Measurements from ENCODE around the gene DRG2.

Gene DRG2

DNA sequence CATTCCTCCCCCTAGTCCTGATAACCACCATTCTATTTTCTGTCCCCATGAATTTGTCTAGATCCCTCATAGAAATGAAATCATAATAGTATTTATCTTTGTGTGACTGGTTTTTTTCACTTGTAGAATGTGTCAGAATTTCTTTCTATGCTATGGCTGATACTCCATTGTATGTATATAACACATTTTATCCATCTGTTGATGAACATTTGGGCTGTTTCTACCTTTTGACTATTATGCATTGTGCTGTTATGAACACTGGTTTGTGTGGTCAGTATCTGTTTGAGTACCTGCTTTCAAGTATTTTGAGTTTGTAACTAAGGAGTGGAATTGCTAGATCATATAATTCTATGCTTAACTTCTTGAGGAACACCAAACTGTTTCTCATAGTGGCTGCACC lies 16.0 kb upstream of the DRG2 start:
- H3K4me3 ChIP-seq (ENCODE audit: low read depth, low read length): no peak overlapping the region
- TF ChIP-seq, protein P1, sequence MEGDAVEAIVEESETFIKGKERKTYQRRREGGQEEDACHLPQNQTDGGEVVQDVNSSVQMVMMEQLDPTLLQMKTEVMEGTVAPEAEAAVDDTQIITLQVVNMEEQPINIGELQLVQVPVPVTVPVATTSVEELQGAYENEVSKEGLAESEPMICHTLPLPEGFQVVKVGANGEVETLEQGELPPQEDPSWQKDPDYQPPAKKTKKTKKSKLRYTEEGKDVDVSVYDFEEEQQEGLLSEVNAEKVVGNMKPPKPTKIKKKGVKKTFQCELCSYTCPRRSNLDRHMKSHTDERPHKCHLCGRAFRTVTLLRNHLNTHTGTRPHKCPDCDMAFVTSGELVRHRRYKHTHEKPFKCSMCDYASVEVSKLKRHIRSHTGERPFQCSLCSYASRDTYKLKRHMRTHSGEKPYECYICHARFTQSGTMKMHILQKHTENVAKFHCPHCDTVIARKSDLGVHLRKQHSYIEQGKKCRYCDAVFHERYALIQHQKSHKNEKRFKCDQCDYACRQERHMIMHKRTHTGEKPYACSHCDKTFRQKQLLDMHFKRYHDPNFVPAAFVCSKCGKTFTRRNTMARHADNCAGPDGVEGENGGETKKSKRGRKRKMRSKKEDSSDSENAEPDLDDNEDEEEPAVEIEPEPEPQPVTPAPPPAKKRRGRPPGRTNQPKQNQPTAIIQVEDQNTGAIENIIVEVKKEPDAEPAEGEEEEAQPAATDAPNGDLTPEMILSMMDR (IDR thresholded peaks at IDR 0.05; ENCODE audit: low read depth, low read length, missing control alignments): no peak
- in situ Hi-C loops (cut with HindIII; ENCODE audit: low sequenced_read_pairs): no loop called here
- no peak for DNase-seq (ENCODE audit: low read depth)

- DNase-seq (ENCODE audit: low read depth): no peak
- no peak overlapping the region for H3K4me3 ChIP-seq (ENCODE audit: low read depth, low read length)
- TF ChIP-seq, protein P1 (IDR thresholded peaks at IDR 0.05; ENCODE audit: low read depth, low read length, missing control alignments): no peak
- in situ Hi-C loops (cut with HindIII; ENCODE audit: low sequenced_read_pairs): no loop called here
These were observed 13.0 kb upstream of the DRG2 start for GRCh38 chr17:18074566-18075272.

DNA sequence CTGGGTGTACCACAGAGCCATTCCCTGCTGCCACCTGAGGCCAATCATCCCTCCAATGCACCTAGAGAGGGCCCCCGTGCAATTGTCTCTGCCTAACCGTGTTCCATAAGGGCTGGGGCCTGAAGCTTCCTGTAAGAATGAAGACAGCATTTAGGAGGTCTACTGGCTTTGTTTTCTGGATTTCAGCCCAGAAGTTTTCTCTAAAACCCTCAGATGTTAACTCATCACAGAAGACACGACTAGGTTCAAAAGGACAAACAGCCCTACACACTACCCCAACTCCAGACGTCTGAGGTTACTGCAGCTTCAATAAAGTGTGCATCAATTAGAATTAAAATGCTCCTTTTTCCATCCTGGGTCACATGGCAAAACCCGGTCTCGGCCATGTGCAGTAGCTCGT lies 10.8 kb upstream of the DRG2 start:
- in situ Hi-C loops (cut with HindIII; ENCODE audit: low sequenced_read_pairs): no loop called here
- TF ChIP-seq, protein P1 (IDR thresholded peaks at IDR 0.05; ENCODE audit: low read depth, low read length, missing control alignments): no peak
- DNase-seq (ENCODE audit: low read depth): no peak

GRCh38 chr17:18079543-18079942 lies 8.2 kb upstream of the DRG2 start:
- no peak overlapping the region for H3K4me3 ChIP-seq (ENCODE audit: low read depth, low read length)
- TF ChIP-seq, protein P1 (IDR thresholded peaks at IDR 0.05; ENCODE audit: low read depth, low read length, missing control alignments): no peak
- DNase-seq (ENCODE audit: low read depth): no peak
- in situ Hi-C loops (cut with HindIII; ENCODE audit: low sequenced_read_pairs): no loop called here

More for the DNA sequence above, 10.8 kb upstream of the DRG2 start:
- H3K4me3 ChIP-seq (ENCODE audit: low read depth, low read length): no peak overlapping the region

GRCh38 chr17:18084256-18084655 lies 3.5 kb upstream of the DRG2 start:
- in situ Hi-C loops (cut with HindIII; ENCODE audit: low sequenced_read_pairs): no loop called here
- no peak for DNase-seq (ENCODE audit: low read depth)
- H3K4me3 ChIP-seq (ENCODE audit: low read depth, low read length): no peak overlapping the region
- TF ChIP-seq, protein P1 (IDR thresholded peaks at IDR 0.05; ENCODE audit: low read depth, low read length, missing control alignments): no peak

DNA sequence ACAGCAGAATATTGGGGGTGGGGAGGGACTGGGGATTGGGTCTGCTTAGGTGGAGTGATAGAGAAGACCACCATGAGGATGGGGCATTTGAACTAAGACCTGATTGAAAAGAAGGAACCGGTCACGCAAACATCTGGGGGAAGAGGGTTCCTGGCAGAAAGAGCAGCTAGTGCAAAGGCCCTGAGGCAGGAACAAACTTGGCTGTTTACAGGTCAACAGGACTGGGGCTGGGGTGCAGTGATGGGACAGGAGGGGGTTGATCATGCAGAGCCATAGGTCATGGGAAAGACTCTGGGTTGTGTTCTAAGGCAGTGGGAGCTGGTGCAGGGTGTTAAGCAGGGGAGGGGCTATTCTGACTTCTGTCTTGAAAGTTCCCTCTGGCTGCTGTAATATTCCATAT lies 1.9 kb downstream of the DRG2 start:
- in situ Hi-C loops (cut with HindIII; ENCODE audit: low sequenced_read_pairs): no loop called here
- TF ChIP-seq, protein P1 (IDR thresholded peaks at IDR 0.05; ENCODE audit: low read depth, low read length, missing control alignments): no peak
- DNase-seq (ENCODE audit: low read depth): no peak

More for the DNA sequence above, 1.9 kb downstream of the DRG2 start:
- H3K4me3 ChIP-seq (ENCODE audit: low read depth, low read length): no peak overlapping the region
